Erythroblast (primary cell): ENCODE measurements around the gene GTF2E1.
"Not testable (repeated sequence)": the region's sequence is repeated elsewhere in the genome, so short reads cannot be mapped to it uniquely, and the experiment has no call there.

ENCODE experiments used
- DNase-seq, 2 experiments: peaks; one replicate each; lab custom pipeline; 2025; lab: John Stamatoyannopoulos, UW
- GATA1 ChIP-seq: IDR thresholded peaks from 2 replicates; pipeline ENCODE4 v1.6.1; 2011; ENCODE audit warnings: low read depth, mild to moderate bottlenecking, control low read depth, low read length, moderate library complexity
- POLR2A ChIP-seq: IDR thresholded peaks from 2 replicates; pipeline ENCODE4 v1.6.1; 2011; ENCODE audit warnings: mild to moderate bottlenecking, low read length

Gene GTF2E1

DNA sequence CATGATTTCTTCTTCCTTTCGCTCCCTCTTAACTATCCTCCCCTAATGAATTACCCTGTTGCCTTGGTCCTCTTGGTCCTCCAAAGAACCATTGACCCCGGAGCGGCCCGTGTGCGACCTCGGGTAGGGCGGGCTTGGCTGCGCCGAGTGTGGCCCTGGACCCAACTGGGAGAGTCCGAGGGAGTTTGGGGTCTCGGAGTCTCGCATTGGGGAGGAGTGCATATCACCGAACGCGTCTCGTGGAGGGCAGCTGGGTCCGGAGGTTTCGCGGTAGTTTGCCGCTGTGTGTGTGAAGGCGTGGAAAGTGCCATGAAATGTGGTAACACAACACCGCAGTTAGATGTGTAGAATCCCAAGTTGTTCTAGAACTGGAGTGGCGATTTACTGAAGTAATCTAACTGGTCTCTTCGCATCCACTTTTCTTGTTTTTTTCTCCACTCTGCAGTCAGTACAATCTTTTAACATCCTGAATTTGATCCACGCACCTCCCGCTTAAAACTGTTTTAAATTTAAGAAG is 363 bp downstream of the GTF2E1 start:
- peak in 1 of 2 experiments; percentile 78 for DNase-seq
- no peak for TF ChIP-seq GATA1
- peak; percentile 41 for TF ChIP-seq POLR2A

DNA sequence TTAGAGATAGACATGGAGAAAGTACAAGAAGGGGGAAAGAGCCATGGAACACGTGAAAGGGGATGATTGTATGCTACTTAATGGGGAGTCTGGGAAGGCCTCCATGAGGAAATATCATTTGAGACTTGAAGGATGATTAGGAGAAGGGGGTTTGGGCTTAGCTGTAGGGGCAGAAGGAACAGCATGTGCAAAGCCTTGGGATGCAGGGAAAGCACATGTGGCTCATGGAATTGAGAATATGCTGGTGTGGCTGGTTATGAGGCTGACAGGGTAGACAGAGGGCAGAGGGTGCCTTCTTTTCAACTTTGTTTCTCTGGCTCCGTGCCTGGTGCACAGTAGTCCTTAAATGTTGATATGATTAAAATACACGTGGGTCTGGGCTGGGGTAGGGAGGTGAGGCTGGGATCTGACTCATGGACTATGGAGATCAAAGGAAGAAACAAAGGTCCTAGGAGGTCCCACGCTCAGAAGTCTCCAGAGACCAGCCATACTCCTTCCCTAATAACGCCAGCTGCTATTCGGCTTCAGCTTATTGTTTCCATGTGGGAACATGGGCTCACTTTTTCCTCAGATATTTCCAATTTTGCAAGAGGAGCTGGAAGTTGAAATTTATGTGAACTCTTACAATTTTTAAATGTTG is 1.1 kb downstream of the GTF2E1 start:
- peak in 1 of 2 experiments; percentile 34 for DNase-seq
- TF ChIP-seq POLR2A (no peak), GATA1 (no peak)

DNA sequence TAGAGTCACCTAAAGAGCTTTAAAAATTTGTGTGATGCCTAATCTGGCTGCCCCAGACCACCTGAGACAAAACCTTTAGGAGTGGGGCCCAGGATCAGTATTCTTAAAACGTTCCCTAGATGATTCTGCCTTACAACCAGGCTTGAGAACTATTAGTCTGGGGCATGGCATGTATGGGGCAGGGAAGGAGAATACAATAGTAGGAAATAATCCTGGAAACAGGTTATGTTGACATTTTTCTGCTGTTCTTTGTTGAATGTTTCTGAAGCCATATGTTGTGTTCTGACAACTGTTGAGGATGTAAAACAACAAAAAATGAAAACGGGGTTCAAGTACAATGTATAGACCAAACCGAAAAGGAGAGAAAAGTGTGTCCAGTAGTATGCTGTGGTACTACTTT is 2.9 kb downstream of the GTF2E1 start:
- TF ChIP-seq POLR2A, result no peak
- no peak for TF ChIP-seq GATA1
- DNase-seq, result no peak

DNA sequence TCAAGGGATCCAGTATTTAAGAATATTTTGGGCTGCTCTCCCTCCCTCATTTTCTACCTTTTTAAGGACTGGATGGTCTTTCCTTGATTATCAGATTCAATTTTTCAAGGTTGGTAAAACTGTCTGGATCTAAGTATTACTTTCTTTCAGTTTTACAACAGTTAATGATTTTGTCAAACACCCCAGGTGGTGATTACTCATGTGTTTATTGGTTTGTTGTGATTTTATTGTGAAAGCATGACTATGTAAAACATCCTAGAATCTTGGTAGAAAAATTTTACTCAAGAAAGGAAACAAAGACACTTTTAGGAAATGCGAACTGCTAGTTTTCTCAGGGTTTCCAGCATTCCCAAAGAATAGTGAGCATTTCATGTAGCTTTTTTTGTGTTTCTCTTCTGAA is 7.3 kb downstream of the GTF2E1 start:
- no peak for DNase-seq
- TF ChIP-seq POLR2A, result no peak
- TF ChIP-seq GATA1, result no peak

DNA sequence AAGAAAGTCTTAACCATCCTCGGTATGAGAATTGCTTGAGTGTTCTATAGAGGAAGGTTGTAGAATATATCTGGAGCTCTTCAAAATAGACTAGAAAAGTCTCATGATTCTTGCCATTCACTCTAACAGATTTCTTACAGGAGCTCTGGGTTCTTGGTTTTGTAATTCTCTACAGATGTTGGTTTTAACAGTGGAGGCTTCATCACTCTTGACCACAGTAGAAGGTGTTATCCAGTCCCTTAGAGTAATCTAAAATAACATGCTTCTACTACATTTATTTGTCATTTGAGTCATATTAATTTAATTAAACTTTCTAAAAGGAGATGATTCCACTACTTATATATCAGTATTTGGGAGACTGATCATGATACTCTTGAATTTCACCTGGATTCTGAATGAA is 9.7 kb downstream of the GTF2E1 start:
- TF ChIP-seq GATA1 (no peak), POLR2A (no peak)
- DNase-seq, result no peak

DNA sequence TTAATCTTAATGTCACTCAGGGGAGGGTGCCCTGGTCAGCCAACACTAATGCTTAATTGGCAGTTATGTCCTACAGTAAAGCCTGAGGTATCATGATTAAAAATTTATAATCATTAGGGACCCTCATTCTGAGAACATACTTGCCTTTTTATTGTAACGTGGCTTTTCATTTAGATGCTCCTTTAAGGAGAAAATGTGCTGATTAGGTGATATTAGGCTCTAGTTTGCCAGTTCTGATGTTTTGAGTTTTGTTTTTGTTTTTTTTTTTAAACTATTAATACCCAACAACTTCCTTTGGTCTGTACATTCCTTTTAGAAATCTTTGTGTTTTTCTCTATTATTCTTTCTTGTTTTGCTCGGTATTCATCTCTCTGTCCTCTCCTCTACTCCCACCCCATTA is 10.3 kb downstream of the GTF2E1 start:
- DNase-seq, result no peak
- TF ChIP-seq GATA1, result no peak
- no peak for TF ChIP-seq POLR2A

DNA sequence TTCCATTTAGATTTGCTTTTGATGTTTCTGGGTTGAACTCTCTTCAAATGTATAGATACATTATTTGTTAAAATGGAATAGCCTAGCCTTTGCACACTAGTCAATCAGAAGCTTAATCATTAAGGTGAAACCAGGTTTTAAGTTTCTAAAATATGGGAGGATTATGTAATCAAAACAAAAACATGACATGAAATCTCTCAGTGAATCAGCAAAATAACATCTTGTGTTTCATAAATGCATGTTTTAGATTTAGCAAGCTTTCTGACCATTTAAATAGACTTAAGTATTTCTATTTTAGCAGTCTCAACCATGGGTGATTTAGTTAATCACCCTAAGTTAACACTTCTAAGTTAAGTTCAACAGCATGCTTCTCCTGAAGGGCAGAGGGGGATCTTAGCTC is 11.3 kb downstream of the GTF2E1 start:
- TF ChIP-seq GATA1 (no peak), POLR2A (no peak)
- no peak for DNase-seq

DNA sequence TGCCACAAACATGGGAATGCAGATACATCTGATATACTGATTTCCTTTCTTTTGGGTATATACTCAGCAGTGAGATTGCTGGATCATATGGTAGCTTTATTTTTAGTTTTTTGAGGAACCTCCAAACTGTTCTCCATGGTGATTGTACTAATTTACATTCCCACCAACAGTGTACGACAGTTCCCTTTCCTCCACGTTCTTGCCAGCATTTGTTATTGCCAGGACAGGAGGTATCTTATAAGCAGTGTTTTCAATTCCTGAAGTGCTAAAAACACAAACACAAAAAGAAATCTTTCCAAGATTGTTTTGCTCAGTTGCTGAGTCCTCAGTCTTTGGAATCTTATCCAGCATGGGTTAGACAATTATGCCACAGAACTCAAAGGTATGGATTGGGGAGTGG is 13.5 kb downstream of the GTF2E1 start:
- no peak for DNase-seq
- TF ChIP-seq GATA1 (no peak), POLR2A (no peak)

DNA sequence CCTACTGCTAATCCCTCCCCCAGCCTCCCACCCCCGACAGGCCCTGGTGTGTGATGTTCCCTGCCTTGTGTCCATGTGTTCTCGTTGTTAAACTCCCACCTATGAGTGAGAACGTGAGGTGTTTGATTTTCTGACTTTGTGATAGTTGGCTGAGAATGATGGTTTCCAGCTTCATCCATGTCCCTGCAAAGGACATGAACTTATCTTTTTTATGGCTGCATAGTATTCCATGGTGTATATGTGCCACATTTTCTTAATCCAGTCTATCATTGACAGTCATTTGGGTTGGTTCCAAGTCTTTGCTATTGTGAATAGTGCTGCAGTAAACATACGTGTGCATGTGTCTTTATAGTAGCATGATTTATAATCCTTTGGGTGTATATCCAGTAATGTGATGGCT is 16.0 kb downstream of the GTF2E1 start:
- not testable (repeated sequence) for DNase-seq

DNA sequence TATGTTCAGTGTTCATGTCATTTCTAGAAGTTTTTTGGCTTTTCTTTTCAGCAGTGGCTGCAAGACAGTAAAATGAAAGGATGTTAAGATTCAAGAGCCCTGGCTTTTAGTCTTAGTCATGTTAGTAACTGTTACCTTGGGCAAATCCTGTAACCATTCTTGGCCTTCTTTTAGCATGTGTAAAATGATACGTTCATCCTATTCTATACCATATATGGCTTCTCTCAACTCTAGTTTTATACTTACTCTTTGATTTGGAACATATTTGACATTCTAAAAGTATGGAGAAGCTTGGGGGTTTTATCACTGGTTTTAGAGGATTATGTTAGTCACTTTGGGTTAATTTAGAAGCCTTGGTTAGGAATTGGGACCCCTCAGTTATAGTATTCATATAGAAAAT is 20.1 kb downstream of the GTF2E1 start:
- TF ChIP-seq GATA1, result no peak
- TF ChIP-seq POLR2A, result no peak
- DNase-seq, result no peak

DNA sequence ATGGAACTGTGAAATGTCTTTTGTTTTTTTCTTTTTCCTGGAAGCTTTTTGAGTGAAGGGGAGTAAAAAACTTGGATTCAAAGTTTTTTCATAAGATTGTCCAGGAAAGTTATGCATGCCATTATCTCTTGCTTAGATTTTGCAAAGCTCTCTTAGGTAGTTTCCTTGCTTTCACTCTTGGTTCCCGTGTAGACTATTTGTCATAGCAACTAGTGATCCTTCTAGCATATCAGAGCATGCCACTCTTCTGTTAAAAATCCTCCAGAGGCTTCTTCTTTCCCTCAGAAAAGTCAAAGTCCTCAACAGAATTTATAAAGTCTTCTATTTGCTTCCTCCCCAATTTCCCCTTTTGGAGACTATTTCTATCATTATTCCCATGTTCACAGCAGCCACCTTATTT is 21.1 kb downstream of the GTF2E1 start:
- no peak for DNase-seq
- TF ChIP-seq GATA1, result no peak
- no peak for TF ChIP-seq POLR2A

DNA sequence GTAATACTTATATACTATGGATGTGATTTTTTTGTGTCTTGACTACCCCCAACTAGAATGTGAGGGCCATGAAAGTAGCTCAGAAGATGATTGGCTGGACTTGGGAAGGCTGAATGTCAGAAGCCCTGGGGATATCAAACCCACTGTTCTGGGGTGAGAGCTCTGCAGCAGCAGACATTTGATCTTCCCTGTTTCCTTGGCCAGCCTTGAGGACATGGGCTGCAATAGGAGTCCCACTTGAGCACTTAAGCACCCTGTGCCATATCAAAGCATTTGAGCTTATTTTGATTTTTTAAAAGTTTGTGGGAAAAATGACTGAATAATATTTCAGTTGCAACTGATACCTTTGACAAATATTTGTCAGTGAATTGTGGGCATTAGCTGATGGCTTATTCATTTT is 21.7 kb downstream of the GTF2E1 start:
- no peak for DNase-seq
- TF ChIP-seq POLR2A (no peak), GATA1 (no peak)

DNA sequence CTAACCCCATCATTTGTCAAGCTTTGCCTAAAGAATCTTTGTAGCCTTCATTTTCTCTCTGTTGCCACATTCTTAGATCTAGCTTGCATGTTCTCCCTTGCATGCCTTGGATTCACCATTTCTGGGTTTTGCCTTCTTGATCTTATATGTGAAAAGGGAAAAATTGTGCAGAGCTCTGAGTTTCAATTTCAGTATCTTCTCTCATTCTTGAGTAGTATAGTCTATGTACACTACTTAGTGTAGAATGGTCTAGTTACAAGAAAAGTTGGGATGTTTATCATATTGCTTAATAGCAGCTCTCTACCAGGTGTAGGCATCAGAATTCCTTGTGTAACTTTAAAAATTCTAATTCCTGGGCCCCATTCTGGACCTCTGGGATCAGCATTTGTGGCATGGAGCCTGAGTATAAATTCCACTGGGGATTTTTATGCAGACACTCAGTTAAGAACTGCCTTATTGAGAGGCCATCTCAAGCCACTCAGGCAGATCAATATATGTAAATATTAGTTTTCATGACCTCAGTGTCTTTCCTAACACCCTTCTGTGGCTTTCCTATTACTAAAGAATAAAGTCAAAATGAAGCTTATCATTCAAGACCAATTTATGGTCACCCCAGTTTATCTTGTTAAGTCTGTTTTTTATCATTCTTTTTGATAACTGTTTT is 23.4 kb downstream of the GTF2E1 start:
- DNase-seq, result no peak
- no peak for TF ChIP-seq POLR2A
- TF ChIP-seq GATA1, result no peak

DNA sequence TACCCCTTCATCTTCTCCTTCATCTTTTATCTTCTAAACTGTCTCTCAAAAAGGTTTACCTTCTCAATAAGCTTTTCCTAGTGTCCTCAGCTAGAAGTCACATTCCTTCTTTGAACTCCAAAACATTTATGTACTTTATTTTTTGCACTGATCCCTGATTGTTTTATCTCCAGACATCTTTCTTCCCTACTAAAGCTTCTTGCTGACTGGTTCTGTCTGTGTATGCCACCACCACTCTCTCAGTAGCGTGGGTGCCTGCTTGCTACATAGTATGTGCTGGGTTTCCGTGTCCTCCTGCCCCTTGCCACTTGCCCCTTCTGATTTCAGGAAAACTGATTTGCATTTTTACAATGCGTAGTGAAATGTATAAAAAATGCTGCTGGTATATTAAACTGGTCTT is 24.0 kb downstream of the GTF2E1 start:
- peak in 1 of 2 experiments; percentile 26 for DNase-seq
- TF ChIP-seq POLR2A (no peak), GATA1 (no peak)

DNA sequence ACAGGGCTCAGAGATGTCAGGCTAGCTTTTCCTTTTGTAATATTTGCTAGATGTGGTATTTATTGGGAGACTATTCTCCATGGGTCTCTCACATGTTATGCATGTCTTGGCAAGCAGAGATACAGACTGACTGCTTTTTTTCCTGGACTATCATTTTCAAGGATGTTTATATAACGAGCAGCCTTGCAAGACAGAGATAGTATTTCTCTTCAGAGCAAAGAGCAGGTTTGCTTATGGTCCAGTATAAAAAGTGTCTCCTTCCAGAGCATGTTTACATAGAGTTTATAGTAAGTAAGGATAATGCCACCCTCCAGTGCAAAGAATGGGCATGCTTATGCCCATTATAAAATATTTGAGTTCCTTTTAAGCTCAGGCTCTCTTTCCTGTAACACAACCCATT is 24.6 kb downstream of the GTF2E1 start:
- DNase-seq, result no peak
- TF ChIP-seq POLR2A, result no peak
- no peak for TF ChIP-seq GATA1
